22Rv1 (cell line): Measurements from ENCODE around the gene SCFD2.

Source experiments
- H3K27ac ChIP-seq: fragments of 450-650 bp; 2 replicates; pipeline ENCODE4 v1.5.1; 2017
- CTCF ChIP-seq: fragments of 450-650 bp; IDR thresholded peaks from 2 replicates; pipeline ENCODE4 v1.5.1; 2017; ENCODE audit warnings: mild to moderate bottlenecking
- ZFX ChIP-seq: fragments of 450-650 bp; IDR thresholded peaks from 2 replicates; pipeline ENCODE4 v1.6.1; 2017; ENCODE audit warnings: antibody characterized with exemption, borderline replicate concordance

SCFD2 gene

GRCh38 chr4:52915191-52915590, 450.7 kb downstream of the SCFD2 start:
- H3K27ac ChIP-seq = no peak overlapping the region
- TF ChIP-seq CTCF = no peak
- no peak for TF ChIP-seq ZFX

- H3K27ac ChIP-seq = no peak overlapping the region
These were observed 451.7 kb downstream of the SCFD2 start for GRCh38 chr4:52914051-52914605.

GRCh38 chr4:52912608-52913007, 453.3 kb downstream of the SCFD2 start:
- no peak overlapping the region for H3K27ac ChIP-seq

More at GRCh38 chr4:52914051-52914605, 451.7 kb downstream of the SCFD2 start:
- TF ChIP-seq CTCF (no peak), ZFX (no peak)

GRCh38 chr4:52911684-52912294, 454.1 kb downstream of the SCFD2 start:
- TF ChIP-seq ZFX (no peak), CTCF (peak; percentile 94)
- H3K27ac ChIP-seq = no peak overlapping the region

More at GRCh38 chr4:52912608-52913007, 453.3 kb downstream of the SCFD2 start:
- TF ChIP-seq ZFX = no peak
- no peak for TF ChIP-seq CTCF

GRCh38 chr4:52910115-52910514, 455.7 kb downstream of the SCFD2 start:
- H3K27ac ChIP-seq = no peak overlapping the region
- TF ChIP-seq CTCF = no peak
- no peak for TF ChIP-seq ZFX

GRCh38 chr4:52907510-52907909, 458.4 kb downstream of the SCFD2 start:
- no peak overlapping the region for H3K27ac ChIP-seq
- TF ChIP-seq CTCF (no peak), ZFX (no peak)

GRCh38 chr4:52904421-52904820, 461.4 kb downstream of the SCFD2 start:
- no peak for TF ChIP-seq CTCF
- no peak for TF ChIP-seq ZFX
- H3K27ac ChIP-seq = no peak overlapping the region
